PC-9 (cell line): ENCODE results near the gene CLEC16A. TPM values are rescaled to one million over a fixed set of nuclear protein-coding genes. Genes with fewer than 3 reads are reported as not detected.

Source experiments
- BruUV-seq: library from RNA; stranded (reverse); fragments of 400-500 nt; replicated peaks from 2 replicates; lab custom pipeline; 2021; lab: Mats Ljungman, UMichigan
- CTCF ChIA-PET: fragments of 300-600 bp; sonication (Branson Sonifier 250); formaldehyde crosslinking; loops from one replicate; lab custom pipeline; 2022; ENCODE audit warnings: antibody characterized with exemption; lab: Charles Lee
- POLR2A ChIA-PET: fragments of 300-600 bp; sonication (Branson Sonifier 250); formaldehyde crosslinking; loops from one replicate; lab custom pipeline; 2022; ENCODE audit warnings: antibody characterized with exemption; ENCODE audit not compliant: unreplicated experiment; lab: Charles Lee
- DNase-seq, 2 experiments: peaks; one replicate each; pipeline versions ENCODE4 v3.0.0 to v3.0.0-alpha.2; 2015 to 2022; ENCODE audit warnings: mixed read lengths in 1 of 2
- H2AFZ ChIP-seq: fragments of 200-600 bp; sonication (generic); 2 replicates; pipeline ENCODE4 v1.8.1; 2017; ENCODE audit warnings: antibody characterized with exemption
- H3F3A ChIP-seq: fragments of 200-600 bp; sonication (generic); 2 replicates; pipeline ENCODE4 v1.8.1; 2017; ENCODE audit warnings: antibody characterized with exemption, mild to moderate bottlenecking, low read depth; ENCODE audit not compliant: insufficient read depth
- H3K27ac ChIP-seq: fragments of 200-600 bp; sonication (generic); 2 replicates; pipeline ENCODE4 v1.6.1; 2016; ENCODE audit warnings: mixed run types
- H3K27me3 ChIP-seq: fragments of 200-600 bp; sonication (generic); 2 replicates; pipeline ENCODE4 v1.6.1; 2016; ENCODE audit warnings: low read depth, mixed run types; ENCODE audit not compliant: insufficient read depth
- H3K36me3 ChIP-seq: fragments of 200-600 bp; sonication (generic); 2 replicates; pipeline ENCODE4 v1.6.1; 2016; ENCODE audit warnings: low read depth, mixed run types
- H3K4me1 ChIP-seq: fragments of 200-600 bp; sonication (generic); replicated peaks from 2 replicates; pipeline ENCODE4 v1.6.1; 2016; ENCODE audit warnings: mixed run types; ENCODE audit not compliant: insufficient read depth
- H3K4me2 ChIP-seq: fragments of 200-600 bp; sonication (generic); 2 replicates; pipeline ENCODE4 v1.6.1; 2017; ENCODE audit warnings: mixed run types
- H3K4me3 ChIP-seq: fragments of 200-600 bp; sonication (generic); 2 replicates; pipeline ENCODE4 v1.6.1; 2016; ENCODE audit warnings: mixed run types
- H3K79me2 ChIP-seq: fragments of 200-600 bp; sonication (generic); 2 replicates; pipeline ENCODE4 v1.6.1; 2017; ENCODE audit warnings: low read depth, mixed run types
- H3K9me2 ChIP-seq: fragments of 200-600 bp; sonication (generic); 2 replicates; pipeline ENCODE4 v1.8.1; 2017; ENCODE audit warnings: mild to moderate bottlenecking; ENCODE audit not compliant: insufficient read depth
- H3K9me3 ChIP-seq: fragments of 200-600 bp; sonication (generic); 2 replicates; pipeline ENCODE4 v1.8.1; 2016; ENCODE audit warnings: low read depth; ENCODE audit not compliant: insufficient read depth
- H4K20me1 ChIP-seq: fragments of 200-600 bp; sonication (generic); 2 replicates; pipeline ENCODE4 v1.8.1; 2017; ENCODE audit not compliant: insufficient read depth
- EZH2 ChIP-seq: fragments of 200-600 bp; sonication (generic); IDR thresholded peaks from 2 replicates; pipeline ENCODE4 v1.8.0; 2017; ENCODE audit warnings: antibody characterized with exemption, low read depth
- intact Hi-C: fragments of 100-400 bp; cut with micrococcal nuclease; formaldehyde crosslinking; loops from one replicate; pipeline ENCODE4 v1.10.0; 2022; ENCODE audit not compliant: unreplicated experiment
- total RNA-seq: library from RNA; stranded (reverse); gene quantifications from 2 replicates; pipeline ENCODE4 v1.2.3, GENCODE V29; 2021
- TF ChIP-seq, protein P1 (sequence below): fragments of 200-600 bp; sonication (generic); conservative IDR thresholded peaks from 2 replicates; pipeline ENCODE4 v1.6.1; 2017; ENCODE audit warnings: mixed run types, antibody characterized with exemption, mild to moderate bottlenecking, moderate library complexity

The CLEC16A gene
- total RNA-seq, 1 experiment from 2014 or later, result 34.9 TPM

DNA sequence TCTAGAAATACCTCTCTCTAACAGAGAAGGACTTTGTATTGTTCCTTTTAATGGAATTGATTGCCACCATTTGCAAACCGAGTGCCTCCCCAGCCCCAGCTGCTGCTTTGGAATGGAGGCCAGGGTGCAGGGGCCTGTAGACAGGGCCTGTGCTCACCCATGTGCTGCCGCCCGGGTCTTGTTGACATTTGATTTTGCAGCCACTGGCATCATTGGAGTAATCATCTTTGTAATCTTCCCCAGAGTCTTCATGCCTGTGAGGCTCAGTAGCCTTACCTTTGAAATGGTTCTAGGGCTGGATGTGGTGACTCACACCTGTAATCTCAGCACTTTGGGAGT lies 119.8 kb downstream of the CLEC16A start:
- Histone ChIP-seq H2AFZ (no peak overlapping the region), H3K4me1 (0 out of 2 replicates have a peak, but pooled peaks cover 1% of the 10 kb centered on the region), H3K4me3 (no peak overlapping the region), H3K9me2 (no peaks in the 10 kb centered on the region), H3F3A (no peaks in the 10 kb centered on the region), H3K79me2 (no peaks in the 10 kb centered on the region), H3K27ac (no peak overlapping the region), H3K27me3 (no peaks in the 10 kb centered on the region), H4K20me1 (no peaks in the 10 kb centered on the region), H3K36me3 (no peaks in the 10 kb centered on the region; the same call in 1 of the 2 replicates), H3K4me2 (no peak overlapping the region), H3K9me3 (no peaks in the 10 kb centered on the region)
- DNase-seq, result no peak
- intact Hi-C loops, result no loop called here
- BruUV-seq, result no TSS peak
- ChIA-PET CTCF (no interaction called here), POLR2A (interaction anchor here (0.7 kb wide), 1 partner anchor 26 kb away, joined by 4 read pairs; no protein-coding TSS in a partner anchor)
- TF ChIP-seq, protein P1, sequence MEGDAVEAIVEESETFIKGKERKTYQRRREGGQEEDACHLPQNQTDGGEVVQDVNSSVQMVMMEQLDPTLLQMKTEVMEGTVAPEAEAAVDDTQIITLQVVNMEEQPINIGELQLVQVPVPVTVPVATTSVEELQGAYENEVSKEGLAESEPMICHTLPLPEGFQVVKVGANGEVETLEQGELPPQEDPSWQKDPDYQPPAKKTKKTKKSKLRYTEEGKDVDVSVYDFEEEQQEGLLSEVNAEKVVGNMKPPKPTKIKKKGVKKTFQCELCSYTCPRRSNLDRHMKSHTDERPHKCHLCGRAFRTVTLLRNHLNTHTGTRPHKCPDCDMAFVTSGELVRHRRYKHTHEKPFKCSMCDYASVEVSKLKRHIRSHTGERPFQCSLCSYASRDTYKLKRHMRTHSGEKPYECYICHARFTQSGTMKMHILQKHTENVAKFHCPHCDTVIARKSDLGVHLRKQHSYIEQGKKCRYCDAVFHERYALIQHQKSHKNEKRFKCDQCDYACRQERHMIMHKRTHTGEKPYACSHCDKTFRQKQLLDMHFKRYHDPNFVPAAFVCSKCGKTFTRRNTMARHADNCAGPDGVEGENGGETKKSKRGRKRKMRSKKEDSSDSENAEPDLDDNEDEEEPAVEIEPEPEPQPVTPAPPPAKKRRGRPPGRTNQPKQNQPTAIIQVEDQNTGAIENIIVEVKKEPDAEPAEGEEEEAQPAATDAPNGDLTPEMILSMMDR, result no peak
- TF ChIP-seq EZH2, result no peak

DNA sequence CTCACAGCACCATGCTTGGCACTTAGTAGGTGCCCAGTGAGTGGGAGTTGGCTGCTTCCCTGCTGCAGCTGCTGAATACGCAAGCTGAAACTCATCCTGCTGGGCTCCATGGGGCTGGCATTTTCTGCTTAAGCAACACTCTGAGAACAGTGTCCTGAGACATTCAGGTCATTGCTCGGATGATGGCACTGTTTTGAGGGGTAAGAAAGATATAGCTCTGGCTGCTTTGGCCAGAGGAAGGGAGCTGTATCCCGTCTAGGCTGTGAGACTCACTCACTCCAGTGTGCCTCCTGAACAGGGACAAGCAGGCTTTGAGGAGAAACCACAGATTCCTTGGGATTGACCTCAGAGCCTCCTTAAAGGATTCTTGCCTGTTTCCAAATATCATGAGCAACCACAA lies 120.5 kb downstream of the CLEC16A start:
- no peaks in the 10 kb centered on the region; the same call in 1 of the 2 replicates for H3K36me3 ChIP-seq
- CTCF ChIA-PET, result no interaction called here

GRCh38 chr16:11066261-11066870 lies 122.0 kb downstream of the CLEC16A start:
- no peak overlapping the region for H3K27ac ChIP-seq
- intact Hi-C loops, result no loop called here
- H2AFZ ChIP-seq, result no peak overlapping the region
- POLR2A ChIA-PET, result interaction anchor here (0.6 kb wide), 1 partner anchor 190 kb away, joined by 4 read pairs; the partner anchor contains the start of gene SOCS1
- BruUV-seq, result no TSS peak
- H3F3A ChIP-seq, result no peaks in the 10 kb centered on the region
- no peak overlapping the region for H3K4me2 ChIP-seq
- CTCF ChIA-PET, result no interaction called here
- H3K4me1 ChIP-seq, result no peaks in the 10 kb centered on the region
- no peaks in the 10 kb centered on the region for H3K27me3 ChIP-seq
- TF ChIP-seq, protein P1, result no peak
- TF ChIP-seq EZH2, result no peak
- no peaks in the 10 kb centered on the region for H3K9me2 ChIP-seq
- H3K4me3 ChIP-seq, result no peak overlapping the region
- DNase-seq, result no peak
- H3K9me3 ChIP-seq, result no peaks in the 10 kb centered on the region
- H3K36me3 ChIP-seq, result no peaks in the 10 kb centered on the region; the same call in 1 of the 2 replicates
- H4K20me1 ChIP-seq, result no peaks in the 10 kb centered on the region
- no peaks in the 10 kb centered on the region for H3K79me2 ChIP-seq

More for the DNA sequence above, 120.5 kb downstream of the CLEC16A start:
- H3K27me3 ChIP-seq, result no peaks in the 10 kb centered on the region
- no TSS peak for BruUV-seq
- H3K4me3 ChIP-seq, result no peak overlapping the region
- no peak overlapping the region for H3K4me2 ChIP-seq
- H3K9me2 ChIP-seq, result no peaks in the 10 kb centered on the region
- DNase-seq, result no peak
- H3K4me1 ChIP-seq, result no peaks in the 10 kb centered on the region
- H2AFZ ChIP-seq, result no peak overlapping the region
- H3F3A ChIP-seq, result no peaks in the 10 kb centered on the region
- H3K79me2 ChIP-seq, result no peaks in the 10 kb centered on the region
- no peaks in the 10 kb centered on the region for H3K9me3 ChIP-seq
- POLR2A ChIA-PET, result no interaction called here
- intact Hi-C loops, result no loop called here
- TF ChIP-seq, protein P1, result no peak
- TF ChIP-seq EZH2, result no peak
- H4K20me1 ChIP-seq, result no peaks in the 10 kb centered on the region
- no peak overlapping the region for H3K27ac ChIP-seq
